KMS-11 (cell line): ENCODE results near the gene JAKMIP3.

Experiments
- H2AFZ ChIP-seq: fragments of 200-600 bp; sonication (generic); 2 replicates; pipeline ENCODE4 v1.6.1; 2016; ENCODE audit warnings: antibody characterized with exemption, mixed run types, low read depth
- H3K27ac ChIP-seq: fragments of 200-600 bp; sonication (generic); 2 replicates; pipeline ENCODE4 v1.6.1; 2016; ENCODE audit warnings: mild to moderate bottlenecking, mixed run types
- H3K27me3 ChIP-seq: fragments of 200-600 bp; sonication (generic); 2 replicates; pipeline ENCODE4 v1.6.1; 2017; ENCODE audit warnings: mild to moderate bottlenecking, low read depth, mixed run types, moderate library complexity; ENCODE audit not compliant: insufficient read depth
- H3K36me3 ChIP-seq: fragments of 200-600 bp; sonication (generic); 2 replicates; pipeline ENCODE4 v1.6.1; 2017; ENCODE audit warnings: mild to moderate bottlenecking, mixed run types; ENCODE audit not compliant: insufficient read depth
- H3K4me1 ChIP-seq: fragments of 200-600 bp; sonication (generic); 2 replicates; pipeline ENCODE4 v1.6.1; 2016; ENCODE audit warnings: mild to moderate bottlenecking, low read depth, mixed run types; ENCODE audit not compliant: poor library complexity, severe bottlenecking
- H3K4me2 ChIP-seq: fragments of 200-600 bp; sonication (generic); 2 replicates; pipeline ENCODE4 v1.7.0; 2016; ENCODE audit warnings: mild to moderate bottlenecking, mixed run types
- H3K4me3 ChIP-seq: fragments of 200-600 bp; sonication (generic); IDR thresholded peaks from 2 replicates; pipeline ENCODE4 v1.6.1; 2017; ENCODE audit warnings: low read depth, low read length, mixed read lengths; ENCODE audit not compliant: insufficient read depth
- H3K79me2 ChIP-seq: fragments of 200-600 bp; sonication (generic); 2 replicates; pipeline ENCODE4 v1.6.1; 2016; ENCODE audit warnings: low read depth, mixed run types; ENCODE audit not compliant: insufficient read depth
- H3K9ac ChIP-seq: fragments of 200-600 bp; sonication (generic); 2 replicates; pipeline ENCODE4 v1.6.1; 2016; ENCODE audit warnings: mild to moderate bottlenecking, mixed run types
- H4K20me1 ChIP-seq: fragments of 200-600 bp; sonication (generic); 2 replicates; pipeline ENCODE4 v1.6.1; 2016; ENCODE audit warnings: mild to moderate bottlenecking, mixed run types; ENCODE audit not compliant: insufficient read depth
- CTCF ChIP-seq: fragments of 200-600 bp; sonication (generic); conservative IDR thresholded peaks from 2 replicates; pipeline ENCODE4 v1.6.1; 2017; ENCODE audit warnings: low read depth, mild to moderate bottlenecking, antibody characterized with exemption, low read length, moderate library complexity, mixed read lengths

Gene JAKMIP3

GRCh38 chr10:132111871-132112341 is 46.2 kb downstream of the JAKMIP3 start:
- no peaks in the 10 kb centered on the region for H4K20me1 ChIP-seq
- H2AFZ ChIP-seq: no peak overlapping the region
- no peak overlapping the region for H3K9ac ChIP-seq
- no peaks in the 10 kb centered on the region for H3K79me2 ChIP-seq
- H3K4me3 ChIP-seq: no peak overlapping the region
- no peak overlapping the region for H3K4me2 ChIP-seq
- H3K27me3 ChIP-seq: peaks cover 9% of the 10 kb centered on the region; the same call in 1 of the 2 replicates
- no peak overlapping the region for H3K27ac ChIP-seq
- TF ChIP-seq CTCF: no peak
- H3K36me3 ChIP-seq: no peaks in the 10 kb centered on the region
- H3K4me1 ChIP-seq: no peaks in the 10 kb centered on the region

DNA sequence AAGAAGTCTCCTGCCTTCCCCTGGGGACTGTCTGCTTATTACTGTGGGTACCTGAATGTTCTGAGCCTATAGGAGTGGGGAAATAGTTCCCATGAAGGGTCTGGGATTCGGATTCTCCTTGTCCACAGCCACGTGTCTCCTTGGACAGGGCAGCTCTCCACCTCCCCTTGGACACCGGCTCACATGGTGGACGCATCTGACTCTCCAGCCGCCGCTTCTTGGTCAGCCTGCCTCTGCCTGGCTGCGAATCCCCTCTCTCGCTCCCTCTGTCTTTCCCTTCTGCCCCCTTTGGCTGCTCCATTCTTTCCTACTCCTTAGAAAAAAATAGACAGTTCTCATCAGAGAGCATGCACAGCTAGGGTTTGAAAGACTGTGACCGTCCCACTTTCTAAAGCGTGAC is 46.9 kb downstream of the JAKMIP3 start:
- Histone ChIP-seq H3K4me3 (no peak overlapping the region), H3K79me2 (no peaks in the 10 kb centered on the region), H3K4me1 (no peaks in the 10 kb centered on the region), H3K27me3 (peaks cover 9% of the 10 kb centered on the region; the same call in 1 of the 2 replicates), H3K9ac (no peak overlapping the region), H4K20me1 (no peaks in the 10 kb centered on the region), H3K4me2 (no peak overlapping the region), H3K27ac (no peak overlapping the region), H3K36me3 (no peaks in the 10 kb centered on the region), H2AFZ (no peak overlapping the region)
- TF ChIP-seq CTCF: no peak

DNA sequence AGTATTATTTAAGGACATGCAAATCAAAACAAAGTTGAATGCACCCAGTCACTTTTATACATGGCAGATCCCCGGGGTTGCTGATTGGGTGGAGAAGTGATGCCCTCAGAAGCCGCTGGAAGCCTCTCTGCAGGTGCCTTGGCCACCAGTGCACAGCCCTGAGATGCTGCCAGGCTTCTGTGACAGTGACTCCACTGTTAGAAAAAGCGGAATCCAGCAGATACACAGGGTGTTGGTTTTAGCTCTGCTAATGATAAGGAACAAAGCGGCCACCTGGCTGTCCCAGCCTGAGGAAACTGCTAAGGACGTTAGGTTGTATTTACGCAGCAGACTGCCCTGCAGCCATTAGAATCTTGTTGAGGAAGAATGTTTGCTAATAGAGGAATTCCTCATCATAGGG is 47.5 kb downstream of the JAKMIP3 start:
- no peak overlapping the region for H3K4me3 ChIP-seq
- TF ChIP-seq CTCF: no peak
- H3K9ac ChIP-seq: no peak overlapping the region
- no peaks in the 10 kb centered on the region for H3K36me3 ChIP-seq
- H4K20me1 ChIP-seq: no peaks in the 10 kb centered on the region
- no peaks in the 10 kb centered on the region for H3K79me2 ChIP-seq
- H3K4me2 ChIP-seq: no peak overlapping the region
- no peak overlapping the region for H2AFZ ChIP-seq
- no peaks in the 10 kb centered on the region for H3K4me1 ChIP-seq
- peaks cover 11% of the 10 kb centered on the region; the same call in 1 of the 2 replicates for H3K27me3 ChIP-seq
- no peak overlapping the region for H3K27ac ChIP-seq

- Histone ChIP-seq H3K4me2 (no peak overlapping the region), H4K20me1 (no peaks in the 10 kb centered on the region), H3K9ac (no peak overlapping the region), H3K27ac (no peak overlapping the region), H3K4me1 (no peaks in the 10 kb centered on the region), H3K4me3 (no peak overlapping the region), H3K36me3 (no peaks in the 10 kb centered on the region), H3K79me2 (no peaks in the 10 kb centered on the region), H2AFZ (no peak overlapping the region), H3K27me3 (peaks cover 11% of the 10 kb centered on the region; the same call in 1 of the 2 replicates)
- TF ChIP-seq CTCF: no peak
Measured at GRCh38 chr10:132113766-132114365, 48.1 kb downstream of the JAKMIP3 start.
